SJSA1 (cell line): ENCODE measurements around the gene BPTF. TPM values are rescaled to one million over a fixed set of nuclear protein-coding genes. Genes with fewer than 3 reads are reported as not detected.
"Not testable (repeated sequence)": the region's sequence is repeated elsewhere in the genome, so short reads cannot be mapped to it uniquely, and the experiment has no call there.

Experiments used
- DNase-seq, 2 experiments: peaks; one replicate each; pipeline ENCODE4 v3.0.0-alpha.2; 2015 to 2020; ENCODE audit warnings: low spot score in 2 of 2, low read depth in 1 of 2
- H3K27ac ChIP-seq: fragments of 250-450 bp; sonication (Bioruptor Pico); 2 replicates; pipeline ENCODE4 v1.5.1; 2020; ENCODE audit warnings: mild to moderate bottlenecking, moderate library complexity
- H3K27me3 ChIP-seq: fragments of 250-450 bp; sonication (Bioruptor Pico); replicated peaks from 2 replicates; pipeline ENCODE4 v1.5.1; 2020; ENCODE audit warnings: mild to moderate bottlenecking, moderate library complexity
- H3K36me3 ChIP-seq: fragments of 250-450 bp; sonication (Bioruptor Pico); 2 replicates; pipeline ENCODE4 v1.5.1; 2020; ENCODE audit warnings: mild to moderate bottlenecking
- H3K4me1 ChIP-seq: fragments of 250-450 bp; sonication (Bioruptor Pico); replicated peaks from 2 replicates; pipeline ENCODE4 v1.6.1; 2021; ENCODE audit warnings: mild to moderate bottlenecking
- H3K4me3 ChIP-seq: fragments of 250-450 bp; sonication (Bioruptor Pico); 2 replicates; pipeline ENCODE4 v1.5.1; 2020; ENCODE audit warnings: mild to moderate bottlenecking
- H3K9me3 ChIP-seq: fragments of 250-450 bp; sonication (Bioruptor Pico); replicated peaks from 2 replicates; pipeline ENCODE4 v1.5.1; 2020; ENCODE audit warnings: mild to moderate bottlenecking
- total RNA-seq: library from RNA; depleted of rRNA; stranded (reverse); fragments of >200 nt; shearing (Covaris generic); gene quantifications from 2 replicates; pipeline ENCODE4 v1.2.3, GENCODE V29; 2014

BPTF gene
- total RNA-seq, 1 experiment from 2014 or later: 40.9 TPM

DNA sequence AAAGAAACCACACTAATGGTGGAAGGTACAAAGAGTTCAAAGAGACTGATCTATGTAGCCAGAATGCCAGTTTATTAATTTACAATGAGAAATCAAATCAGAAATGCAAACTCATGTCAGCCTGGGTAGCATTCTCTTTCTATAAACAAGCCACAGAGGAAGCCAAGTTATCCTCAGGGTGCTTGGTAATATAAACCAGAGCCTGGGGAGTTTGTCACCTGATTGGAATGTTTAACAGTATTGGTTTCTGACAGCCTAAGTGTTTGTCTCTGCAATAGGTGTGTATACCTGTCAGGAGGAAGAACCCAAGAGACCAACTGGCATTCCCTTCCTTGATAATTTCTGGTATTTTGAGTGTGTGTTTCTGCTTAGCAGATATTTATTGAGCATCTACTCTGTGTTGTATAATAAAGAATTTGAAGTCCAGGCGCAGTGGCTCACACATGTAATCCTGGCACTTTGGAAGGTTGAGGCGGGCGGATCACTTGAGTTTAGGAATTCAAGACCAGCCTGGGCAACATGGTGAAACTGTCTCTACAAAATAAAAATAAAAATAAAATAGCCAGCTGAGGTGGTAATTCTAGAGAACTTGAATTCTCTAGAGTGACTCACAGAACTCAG, 174.1 kb downstream of the BPTF start:
- Histone ChIP-seq H3K27ac (no peak overlapping the region), H3K36me3 (no peaks in the 10 kb centered on the region), H3K4me3 (no peak overlapping the region), H3K9me3 (no peaks in the 10 kb centered on the region), H3K27me3 (peaks cover 11% of the 10 kb centered on the region), H3K4me1 (peaks cover 15% of the 10 kb centered on the region)
- DNase-seq: no peak

DNA sequence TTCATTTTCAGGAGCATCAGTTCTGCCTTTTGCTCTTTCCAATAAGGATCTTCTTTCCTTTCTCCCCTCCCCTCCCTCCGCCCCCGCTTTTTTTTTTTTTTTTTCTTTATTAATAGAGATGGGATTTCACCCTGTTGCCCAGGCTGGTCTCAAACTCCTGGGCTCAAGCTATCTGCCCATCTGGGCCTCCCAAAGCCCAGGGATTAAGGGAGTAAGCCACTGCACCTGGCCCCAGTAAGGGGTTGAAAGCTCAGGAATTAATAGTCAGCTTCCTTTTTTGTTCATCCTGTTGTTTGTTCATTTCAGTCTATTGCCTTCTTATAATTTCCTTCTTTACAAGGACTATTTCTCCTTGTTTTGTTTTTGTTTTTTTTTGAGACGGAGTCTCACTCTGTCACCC, 178.9 kb downstream of the BPTF start:
- no peak overlapping the region for H3K4me3 ChIP-seq
- no peaks in the 10 kb centered on the region for H3K36me3 ChIP-seq
- DNase-seq: no peak
- H3K9me3 ChIP-seq: no peaks in the 10 kb centered on the region
- H3K4me1 ChIP-seq: no peaks in the 10 kb centered on the region
- no peaks in the 10 kb centered on the region for H3K27me3 ChIP-seq
- H3K27ac ChIP-seq: no peak overlapping the region

DNA sequence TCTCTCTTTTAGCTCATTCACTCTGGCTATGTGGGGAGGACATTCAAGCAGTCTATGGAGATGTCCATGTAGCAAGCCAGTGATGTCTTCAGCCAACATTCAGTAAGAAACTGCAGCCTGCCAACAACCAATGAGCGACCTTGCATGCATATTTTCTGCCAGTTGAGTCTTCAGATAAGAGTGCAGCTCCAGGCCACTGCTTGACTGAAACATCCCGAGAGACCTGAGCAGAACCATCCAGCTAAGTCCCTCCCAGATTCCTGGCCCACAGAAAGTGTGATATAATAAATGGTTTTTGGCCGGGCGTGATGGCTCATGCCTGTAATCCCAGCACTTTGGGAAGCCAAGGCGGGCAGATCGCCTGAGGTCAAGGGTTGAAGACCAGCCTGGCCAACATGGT, 181.5 kb downstream of the BPTF start:
- no peak for DNase-seq
- H3K27me3 ChIP-seq: no peaks in the 10 kb centered on the region
- H3K36me3 ChIP-seq: no peaks in the 10 kb centered on the region
- no peak overlapping the region for H3K27ac ChIP-seq
- no peak overlapping the region for H3K4me3 ChIP-seq
- no peaks in the 10 kb centered on the region for H3K9me3 ChIP-seq
- H3K4me1 ChIP-seq: no peaks in the 10 kb centered on the region

DNA sequence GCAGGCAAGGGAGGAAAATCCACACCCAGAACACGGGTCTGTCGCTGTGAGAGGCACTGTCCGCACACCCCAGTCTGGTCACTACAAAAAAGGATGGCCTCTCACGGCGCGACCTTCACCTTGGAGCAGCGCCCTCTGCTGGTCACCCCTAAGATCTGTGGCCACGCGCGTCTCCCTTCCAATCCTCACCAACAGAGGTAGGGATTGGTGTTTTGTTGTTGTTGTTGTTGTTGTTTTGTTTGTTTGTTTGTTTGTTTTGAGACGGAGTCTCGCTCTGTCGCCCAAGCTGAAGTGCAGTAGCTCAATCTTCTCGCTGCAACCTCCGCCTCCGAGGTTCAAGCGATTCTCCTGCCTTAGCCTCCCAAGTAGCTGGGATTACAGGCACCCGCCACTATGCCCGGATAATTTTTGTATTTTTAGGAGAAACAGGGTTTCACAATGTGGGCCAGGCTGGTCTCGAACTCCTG, 185.9 kb downstream of the BPTF start:
- H3K4me3 ChIP-seq: no peak overlapping the region
- DNase-seq: peak; percentile 42 to 60

DNA sequence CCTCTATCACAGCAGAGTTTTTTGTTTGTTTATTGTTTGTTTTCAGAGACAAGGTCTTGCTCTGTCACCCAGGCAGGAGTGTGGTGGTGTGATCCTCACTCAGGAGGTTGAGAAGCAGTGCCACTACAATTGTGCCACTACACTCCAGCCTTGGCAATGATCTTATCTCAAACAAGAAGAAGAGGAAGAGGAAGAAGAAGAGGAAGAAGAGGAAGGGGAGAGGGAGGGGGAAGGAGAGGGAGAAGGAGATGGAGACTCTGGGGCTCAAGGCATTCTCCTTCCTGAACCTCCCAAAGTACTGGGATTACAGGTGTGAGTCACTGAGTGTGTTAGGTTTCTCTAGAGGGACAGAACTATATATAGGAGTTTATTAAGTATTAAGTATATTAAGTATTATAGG, 188.1 kb downstream of the BPTF start:
- Histone ChIP-seq H3K4me3 (no peak overlapping the region), H3K36me3 (no peaks in the 10 kb centered on the region)
- no peak for DNase-seq

More for the DNA sequence above, 185.9 kb downstream of the BPTF start:
- no peak overlapping the region for H3K27ac ChIP-seq
- no peaks in the 10 kb centered on the region for H3K36me3 ChIP-seq
- H3K27me3 ChIP-seq: no peaks in the 10 kb centered on the region
- no peaks in the 10 kb centered on the region for H3K9me3 ChIP-seq
- no peaks in the 10 kb centered on the region for H3K4me1 ChIP-seq

DNA sequence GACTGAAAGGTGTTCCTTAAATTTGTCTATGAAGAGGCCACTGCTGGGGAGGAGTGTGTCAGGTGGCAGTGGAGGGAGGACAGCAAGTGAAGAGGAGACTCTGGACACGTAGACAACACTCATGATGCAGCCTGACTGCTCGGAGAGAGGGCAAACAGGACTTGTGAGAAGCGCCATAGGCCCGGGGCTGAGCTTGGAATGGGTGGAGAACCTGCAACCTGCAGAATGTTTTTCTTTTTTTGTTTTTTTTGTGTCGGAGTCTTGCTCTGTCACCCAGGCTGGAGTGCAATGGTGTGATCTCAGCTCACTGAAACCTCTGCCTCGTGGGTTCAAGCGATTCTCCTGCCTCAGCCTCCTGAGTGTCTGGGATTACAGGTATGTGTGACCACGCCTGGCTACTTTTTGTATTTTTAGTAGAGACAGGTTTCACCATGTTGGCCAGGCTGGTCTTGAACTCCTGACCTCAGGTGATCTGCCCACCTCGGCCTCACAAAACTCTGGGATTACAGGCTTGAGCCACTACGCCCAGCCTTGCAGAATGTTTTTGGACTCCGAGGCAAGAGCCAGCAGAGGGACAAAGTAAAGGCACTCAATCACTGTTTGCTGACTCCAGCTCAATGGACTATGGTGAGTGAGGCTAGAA, 189.9 kb downstream of the BPTF start:
- no peaks in the 10 kb centered on the region for H3K36me3 ChIP-seq
- H3K4me1 ChIP-seq: peaks cover 2% of the 10 kb centered on the region
- H3K27me3 ChIP-seq: no peaks in the 10 kb centered on the region
- H3K4me3 ChIP-seq: no peak overlapping the region
- H3K9me3 ChIP-seq: no peaks in the 10 kb centered on the region
- no peak overlapping the region for H3K27ac ChIP-seq
- DNase-seq: no peak

More for the DNA sequence above, 188.1 kb downstream of the BPTF start:
- H3K4me1 ChIP-seq: no peaks in the 10 kb centered on the region
- no peaks in the 10 kb centered on the region for H3K9me3 ChIP-seq
- no peak overlapping the region for H3K27ac ChIP-seq
- H3K27me3 ChIP-seq: no peaks in the 10 kb centered on the region

DNA sequence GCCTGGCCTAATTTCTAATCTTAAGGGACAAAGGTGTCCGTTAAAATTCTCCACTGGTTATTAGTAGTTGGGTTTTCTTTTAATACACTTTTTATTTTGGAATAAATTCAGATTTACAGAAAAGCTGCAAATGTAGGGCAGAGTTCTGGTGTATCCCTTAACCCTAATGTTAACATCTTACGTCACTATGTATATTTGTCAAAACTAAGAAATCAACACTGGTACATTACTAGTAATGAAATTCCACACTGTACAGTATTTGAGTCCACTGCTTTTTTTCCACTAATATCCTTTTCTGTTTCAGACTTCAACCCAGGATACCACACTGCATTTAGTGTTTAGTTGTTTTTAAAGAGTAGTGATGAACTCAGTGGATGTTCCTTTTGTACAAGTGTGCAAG, 191.5 kb downstream of the BPTF start:
- Histone ChIP-seq H3K9me3 (no peaks in the 10 kb centered on the region), H3K4me3 (no peak overlapping the region), H3K4me1 (peaks cover 8% of the 10 kb centered on the region), H3K27ac (no peak overlapping the region), H3K27me3 (no peaks in the 10 kb centered on the region), H3K36me3 (no peaks in the 10 kb centered on the region)
- no peak for DNase-seq

DNA sequence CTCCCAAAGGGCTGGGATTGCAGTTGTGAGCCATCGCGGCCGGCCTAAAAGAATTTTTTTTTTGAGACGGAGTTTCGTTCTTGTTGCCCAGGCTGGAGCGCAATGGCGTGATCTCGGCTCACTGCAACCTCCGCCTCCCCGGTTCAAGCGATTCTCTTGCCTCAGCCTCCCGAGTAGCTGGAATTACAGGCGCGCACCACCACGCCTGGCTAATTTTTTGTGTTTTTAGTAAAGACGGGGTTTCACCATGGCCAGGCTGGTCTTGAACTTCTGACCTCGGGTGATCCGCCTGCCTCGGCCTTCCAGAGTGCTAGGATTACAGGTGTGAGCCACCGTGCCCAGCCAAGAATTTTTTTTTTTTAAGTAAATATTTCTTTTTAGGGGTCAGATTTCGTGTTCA, 193.2 kb downstream of the BPTF start:
- H3K36me3 ChIP-seq, H3K4me1 ChIP-seq, H3K4me3 ChIP-seq, DNase-seq, H3K27me3 ChIP-seq, H3K9me3 ChIP-seq, H3K27ac ChIP-seq: not testable (repeated sequence)

DNA sequence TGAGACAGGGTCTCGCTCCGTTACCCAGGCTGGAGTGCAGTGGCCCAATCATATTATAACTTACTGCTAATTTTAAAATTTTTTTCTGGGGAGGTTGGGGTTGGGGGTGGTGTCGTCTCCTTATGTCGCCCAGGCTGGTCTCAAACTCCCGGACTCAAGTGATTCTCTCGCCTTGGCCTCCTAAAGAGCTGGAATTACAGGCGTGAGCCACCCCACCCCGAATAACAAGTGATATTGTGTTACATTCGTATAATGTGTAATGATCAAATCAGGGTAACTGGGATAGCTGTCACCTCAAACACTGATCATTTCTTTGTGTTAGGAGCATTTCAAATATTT, 194.0 kb downstream of the BPTF start:
- no peak for DNase-seq
- H3K4me1 ChIP-seq: peaks cover 8% of the 10 kb centered on the region
- H3K27ac ChIP-seq: no peak overlapping the region
- no peaks in the 10 kb centered on the region for H3K36me3 ChIP-seq
- no peak overlapping the region for H3K4me3 ChIP-seq
- H3K27me3 ChIP-seq: no peaks in the 10 kb centered on the region
- H3K9me3 ChIP-seq: no peaks in the 10 kb centered on the region

DNA sequence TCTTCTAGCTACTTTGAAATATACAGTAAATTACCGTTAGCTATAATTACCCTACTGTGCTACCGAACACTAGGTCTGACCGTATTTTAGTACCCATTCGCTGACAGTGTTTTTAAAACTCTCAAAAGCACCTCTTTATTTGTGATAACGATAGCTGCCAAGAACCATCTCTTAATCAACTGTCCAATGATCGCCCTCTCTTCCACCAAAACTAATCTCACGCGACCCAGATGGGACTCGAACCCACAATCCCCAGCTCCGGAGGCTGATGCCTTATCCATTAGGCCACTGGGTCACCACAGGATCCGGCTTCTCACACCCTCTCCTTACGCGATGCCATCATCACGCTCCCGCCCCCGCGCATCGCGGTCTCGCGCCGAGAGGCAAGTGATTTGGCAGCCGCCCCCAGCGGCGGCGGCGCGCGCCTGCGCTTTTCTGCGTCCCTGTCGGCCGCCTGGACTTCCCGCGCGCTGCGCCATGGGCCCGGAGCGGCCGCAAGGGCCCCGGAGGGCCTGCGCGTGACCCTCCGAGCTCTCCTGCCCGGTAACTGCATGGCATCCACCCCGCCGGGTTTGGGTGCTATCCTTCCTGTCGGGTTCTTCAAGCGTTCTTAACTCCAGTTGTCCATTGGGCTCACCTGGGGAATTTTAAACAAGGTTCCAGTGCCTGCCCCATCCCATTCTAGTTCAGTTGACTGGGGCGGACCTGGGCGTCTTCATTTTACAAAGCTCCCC, 194.5 kb downstream of the BPTF start:
- Histone ChIP-seq H3K27me3 (no peaks in the 10 kb centered on the region), H3K9me3 (no peaks in the 10 kb centered on the region), H3K4me1 (peaks cover 8% of the 10 kb centered on the region), H3K36me3 (no peaks in the 10 kb centered on the region), H3K27ac (peak overlapping the region; percentile 31), H3K4me3 (peak overlapping the region; percentile 39)
- DNase-seq: peak; percentile 97 to 100

DNA sequence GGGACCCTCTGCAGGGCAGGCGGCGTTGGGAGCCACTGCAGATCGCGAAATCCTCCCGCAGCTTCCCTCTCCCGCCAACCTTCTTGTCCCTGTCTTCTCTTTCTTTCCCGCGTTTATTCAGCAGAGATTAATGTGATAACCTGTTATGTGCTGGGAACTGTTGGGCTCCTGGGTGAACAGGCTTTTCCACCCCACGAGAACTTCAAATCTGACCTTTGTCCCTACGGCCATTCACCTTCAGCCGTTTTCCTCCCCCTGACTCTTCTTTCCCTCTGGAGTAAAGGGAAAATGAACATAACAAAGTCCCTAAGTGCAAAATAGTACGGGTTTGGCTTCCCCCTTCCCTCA, 195.1 kb downstream of the BPTF start:
- DNase-seq: no peak
- H3K4me1 ChIP-seq: peaks cover 8% of the 10 kb centered on the region
- peak overlapping the region; percentile 31 for H3K27ac ChIP-seq
- no peaks in the 10 kb centered on the region for H3K9me3 ChIP-seq
- no peaks in the 10 kb centered on the region for H3K36me3 ChIP-seq
- H3K4me3 ChIP-seq: peak overlapping the region; percentile 39
- H3K27me3 ChIP-seq: no peaks in the 10 kb centered on the region

DNA sequence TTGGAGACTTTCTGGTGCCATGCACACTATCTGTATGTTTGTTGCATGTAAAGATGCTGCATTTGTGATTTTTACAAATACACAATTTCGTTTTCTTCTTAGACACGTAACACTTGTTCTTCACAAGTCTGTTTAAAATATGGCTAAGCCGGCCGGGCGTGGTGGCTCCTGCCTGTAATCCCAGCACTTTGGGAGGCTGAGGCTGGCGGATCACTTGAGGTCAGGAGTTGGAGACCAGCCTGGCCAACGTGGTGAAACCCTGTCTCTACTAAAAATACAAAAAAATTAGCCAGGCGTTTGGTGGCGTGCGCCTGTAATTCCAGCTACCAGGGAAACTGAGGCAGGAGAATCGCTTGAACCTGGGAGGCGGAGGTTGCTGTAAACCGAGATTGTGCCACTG, 195.5 kb downstream of the BPTF start:
- H3K27ac ChIP-seq, H3K27me3 ChIP-seq, H3K4me1 ChIP-seq, H3K9me3 ChIP-seq, H3K36me3 ChIP-seq, DNase-seq: not testable (repeated sequence)
- H3K4me3 ChIP-seq: peak overlapping the region; percentile 39

DNA sequence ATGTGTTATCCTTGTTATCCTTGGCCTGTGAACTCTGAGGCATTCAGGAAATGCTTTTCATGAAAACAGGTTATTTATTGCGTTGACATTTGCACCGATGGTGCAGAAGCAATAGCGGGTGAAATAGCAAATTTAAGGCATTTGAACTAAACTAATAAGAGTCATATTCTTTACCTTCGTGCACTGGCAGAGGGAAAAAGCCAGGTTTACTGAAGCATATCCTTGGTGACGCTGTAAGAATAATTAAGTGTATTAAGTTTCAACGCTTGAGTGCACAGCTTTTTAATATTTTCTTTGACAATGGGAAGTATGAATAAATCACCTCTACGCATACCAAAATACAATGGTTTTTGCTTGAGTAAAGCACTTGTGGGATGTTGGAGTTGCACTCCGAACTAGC, 196.7 kb downstream of the BPTF start:
- Histone ChIP-seq H3K4me3 (no peak overlapping the region), H3K9me3 (no peaks in the 10 kb centered on the region), H3K36me3 (no peaks in the 10 kb centered on the region), H3K27ac (no peak overlapping the region), H3K4me1 (peaks cover 8% of the 10 kb centered on the region), H3K27me3 (no peaks in the 10 kb centered on the region)
- no peak for DNase-seq

DNA sequence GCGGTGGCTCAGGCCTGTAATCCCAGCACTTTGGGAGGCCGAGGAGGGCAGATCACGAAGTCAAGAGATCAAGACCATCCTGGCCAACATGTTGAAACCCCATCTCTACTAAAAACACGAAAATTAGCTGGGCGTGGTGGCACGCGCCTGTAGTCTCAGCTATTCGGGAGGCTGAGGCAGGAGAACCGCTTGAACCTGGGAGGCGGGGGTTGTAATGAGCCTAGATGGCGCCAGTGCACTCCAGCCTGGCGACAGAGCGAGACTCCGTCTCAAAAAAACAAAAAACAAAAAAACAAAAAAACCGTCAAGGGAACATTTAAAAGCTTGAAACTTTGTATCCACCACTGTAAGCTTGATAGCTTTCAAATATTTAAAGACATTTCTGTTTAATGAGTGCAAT, 197.2 kb downstream of the BPTF start:
- H3K27me3 ChIP-seq, H3K27ac ChIP-seq, H3K4me1 ChIP-seq, DNase-seq, H3K36me3 ChIP-seq, H3K4me3 ChIP-seq, H3K9me3 ChIP-seq: not testable (repeated sequence)
